ENCODE measurements around the gene SLC25A33. TPM values are rescaled to one million over a fixed set of nuclear protein-coding genes. Genes with fewer than 3 reads are reported as not detected.

The SLC25A33 gene
- total RNA-seq, 2 donors from 2014 or later = 5.0 to 8.4 TPM

DNA sequence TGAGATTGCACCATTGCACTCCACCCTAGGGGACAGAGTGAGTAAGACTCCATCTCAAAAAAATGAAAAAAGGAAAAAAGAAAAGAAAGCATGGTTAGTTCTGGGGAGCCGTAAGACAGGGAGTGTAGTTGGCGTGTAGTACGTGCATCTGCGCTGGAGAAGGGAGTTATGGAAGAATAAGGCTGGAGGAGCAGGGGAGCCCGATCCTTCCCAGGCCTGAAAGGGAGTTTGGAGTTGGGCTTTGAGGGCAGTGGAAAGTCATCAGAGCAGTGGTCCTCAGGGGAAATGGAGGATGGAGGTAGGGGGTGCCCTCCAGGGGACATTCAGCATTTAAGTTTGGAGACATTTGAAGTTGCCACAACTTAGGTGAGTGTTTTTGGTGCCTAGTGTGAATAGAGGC lies 38.2 kb downstream of the SLC25A33 start:
- Histone ChIP-seq H3K4me1 (no peaks in the 10 kb centered on the region), H3K36me3 (no peaks in the 10 kb centered on the region), H3K27ac (no peak overlapping the region), H3K4me3 (no peak overlapping the region), H3K9me3 (no peaks in the 10 kb centered on the region), H3K27me3 (no peaks in the 10 kb centered on the region), H3K9ac (ENCODE audit: low read depth in 2 of 2, low read length in 2 of 2) (no peak overlapping the region)
- intact Hi-C loops (cut with DNase I) = no loop called here
- TF ChIP-seq, protein P1, sequence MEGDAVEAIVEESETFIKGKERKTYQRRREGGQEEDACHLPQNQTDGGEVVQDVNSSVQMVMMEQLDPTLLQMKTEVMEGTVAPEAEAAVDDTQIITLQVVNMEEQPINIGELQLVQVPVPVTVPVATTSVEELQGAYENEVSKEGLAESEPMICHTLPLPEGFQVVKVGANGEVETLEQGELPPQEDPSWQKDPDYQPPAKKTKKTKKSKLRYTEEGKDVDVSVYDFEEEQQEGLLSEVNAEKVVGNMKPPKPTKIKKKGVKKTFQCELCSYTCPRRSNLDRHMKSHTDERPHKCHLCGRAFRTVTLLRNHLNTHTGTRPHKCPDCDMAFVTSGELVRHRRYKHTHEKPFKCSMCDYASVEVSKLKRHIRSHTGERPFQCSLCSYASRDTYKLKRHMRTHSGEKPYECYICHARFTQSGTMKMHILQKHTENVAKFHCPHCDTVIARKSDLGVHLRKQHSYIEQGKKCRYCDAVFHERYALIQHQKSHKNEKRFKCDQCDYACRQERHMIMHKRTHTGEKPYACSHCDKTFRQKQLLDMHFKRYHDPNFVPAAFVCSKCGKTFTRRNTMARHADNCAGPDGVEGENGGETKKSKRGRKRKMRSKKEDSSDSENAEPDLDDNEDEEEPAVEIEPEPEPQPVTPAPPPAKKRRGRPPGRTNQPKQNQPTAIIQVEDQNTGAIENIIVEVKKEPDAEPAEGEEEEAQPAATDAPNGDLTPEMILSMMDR (IDR thresholded peaks at IDR 0.05) = no peak
- no peak for DNase-seq

DNA sequence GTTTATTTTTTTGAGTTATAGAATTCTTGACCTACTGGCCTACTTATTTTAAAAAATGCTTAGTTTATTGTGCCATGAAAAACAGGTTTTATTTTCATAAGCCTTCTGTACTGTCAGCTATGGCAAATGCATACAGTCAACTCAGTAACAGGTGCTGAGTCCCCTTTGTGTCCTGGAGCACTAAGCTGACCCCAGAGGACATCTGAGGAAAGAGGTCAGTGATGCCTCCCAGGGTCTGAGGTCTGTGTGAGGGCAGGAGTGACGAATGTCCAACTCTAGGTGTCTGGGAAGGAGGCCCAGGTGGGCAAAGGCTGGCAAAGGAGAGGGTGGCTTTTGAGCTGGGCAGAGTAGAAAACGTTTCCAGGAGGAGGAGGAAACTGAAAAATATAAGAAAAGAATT lies 41.7 kb downstream of the SLC25A33 start:
- Histone ChIP-seq H3K36me3 (no peaks in the 10 kb centered on the region), H3K9ac (ENCODE audit: low read depth in 2 of 2, low read length in 2 of 2) (no peak overlapping the region), H3K9me3 (no peaks in the 10 kb centered on the region), H3K4me1 (no peaks in the 10 kb centered on the region), H3K27me3 (no peaks in the 10 kb centered on the region), H3K4me3 (no peak overlapping the region), H3K27ac (no peak overlapping the region)
- intact Hi-C loops (cut with DNase I) = no loop called here
- DNase-seq = no peak
- TF ChIP-seq, protein P1 (IDR thresholded peaks at IDR 0.05) = no peak

DNA sequence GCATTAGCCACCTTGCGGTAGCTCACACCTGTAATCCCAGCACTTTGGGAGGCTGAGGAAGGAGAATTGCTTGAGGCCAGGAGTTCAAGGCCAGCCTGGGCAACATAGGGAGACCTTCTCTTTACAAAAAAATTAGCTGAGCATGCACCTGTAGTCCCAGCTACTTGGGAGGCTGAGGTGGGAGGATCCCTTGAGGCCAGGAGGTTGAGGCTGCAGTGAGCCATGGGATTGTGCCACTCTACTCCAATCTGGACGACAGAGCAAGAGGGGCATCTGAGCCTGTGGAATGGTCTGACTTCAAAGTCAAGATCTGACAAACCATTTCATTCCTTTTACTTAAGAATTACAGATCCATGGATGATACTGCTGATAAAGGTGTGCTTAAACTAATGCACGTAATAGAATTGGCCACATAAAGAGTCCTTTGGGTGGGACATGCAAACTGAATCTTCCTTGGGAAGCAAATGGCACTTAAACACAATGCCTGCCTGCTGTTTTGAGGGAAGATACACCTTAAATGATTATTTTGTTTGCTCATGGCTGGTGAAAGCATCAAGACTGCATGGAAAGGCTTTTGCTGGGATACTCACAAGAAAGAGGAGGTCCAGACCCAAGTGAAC lies 47.0 kb downstream of the SLC25A33 start:
- Histone ChIP-seq H3K36me3 (no peaks in the 10 kb centered on the region), H3K4me3 (no peak overlapping the region), H3K27me3 (no peaks in the 10 kb centered on the region), H3K4me1 (no peaks in the 10 kb centered on the region), H3K9me3 (no peaks in the 10 kb centered on the region), H3K9ac (ENCODE audit: low read depth in 2 of 2, low read length in 2 of 2) (no peak overlapping the region), H3K27ac (no peak overlapping the region)
- intact Hi-C loops (cut with DNase I) = no loop called here
- DNase-seq = no peak
- TF ChIP-seq, protein P1 (IDR thresholded peaks at IDR 0.05) = no peak

DNA sequence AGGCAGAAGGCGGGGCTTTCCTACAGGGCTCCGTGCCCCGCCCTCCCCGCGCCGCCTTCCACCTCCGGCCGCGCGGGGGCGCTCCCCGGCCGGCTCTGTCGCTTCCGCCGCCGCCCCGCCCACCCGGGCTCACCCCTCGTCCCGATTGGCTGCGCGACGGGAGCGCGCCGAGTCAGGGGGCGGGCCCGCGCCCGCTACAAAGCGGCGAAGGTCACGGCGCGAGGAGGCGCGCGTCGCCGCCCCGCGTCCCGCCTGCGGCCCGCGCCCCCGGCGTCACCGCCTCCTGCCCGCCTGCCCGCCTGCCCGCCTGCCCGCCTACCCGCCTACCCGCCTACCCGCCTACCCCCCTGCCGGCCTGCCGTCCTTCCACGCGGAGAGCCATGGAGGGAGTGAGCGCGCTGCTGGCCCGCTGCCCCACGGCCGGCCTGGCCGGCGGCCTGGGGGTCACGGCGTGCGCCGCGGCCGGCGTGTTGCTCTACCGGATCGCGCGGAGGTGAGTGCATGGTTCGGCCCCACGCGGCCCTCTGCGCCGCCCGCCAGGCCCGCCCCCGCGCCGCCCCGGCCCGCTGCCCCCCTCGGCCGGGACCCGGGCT lies 49.4 kb downstream of the SLC25A33 start, which contains the start of gene TMEM201:
Gene TMEM201 (plus strand): TSS at position 361 of the 593 bp plus-strand sequence. CDS start 20 bp downstream, at position 381.
- intact Hi-C loops (cut with DNase I) = no loop called here
- DNase-seq = peak; percentile 94
- H3K36me3 ChIP-seq = no peaks in the 10 kb centered on the region
- H3K27me3 ChIP-seq = no peaks in the 10 kb centered on the region
- H3K4me3 ChIP-seq = peak within 1 kb of the TSS; percentile 87
- no peaks in the 10 kb centered on the region for H3K4me1 ChIP-seq
- peak within 1 kb of the TSS; percentile 43 to 79 for H3K9ac ChIP-seq (ENCODE audit: low read depth in 2 of 2, low read length in 2 of 2)
- TF ChIP-seq, protein P1 (IDR thresholded peaks at IDR 0.05) = peak; percentile 69
- no peaks in the 10 kb centered on the region for H3K9me3 ChIP-seq
- H3K27ac ChIP-seq = peak within 1 kb of the TSS; percentile 10

DNA sequence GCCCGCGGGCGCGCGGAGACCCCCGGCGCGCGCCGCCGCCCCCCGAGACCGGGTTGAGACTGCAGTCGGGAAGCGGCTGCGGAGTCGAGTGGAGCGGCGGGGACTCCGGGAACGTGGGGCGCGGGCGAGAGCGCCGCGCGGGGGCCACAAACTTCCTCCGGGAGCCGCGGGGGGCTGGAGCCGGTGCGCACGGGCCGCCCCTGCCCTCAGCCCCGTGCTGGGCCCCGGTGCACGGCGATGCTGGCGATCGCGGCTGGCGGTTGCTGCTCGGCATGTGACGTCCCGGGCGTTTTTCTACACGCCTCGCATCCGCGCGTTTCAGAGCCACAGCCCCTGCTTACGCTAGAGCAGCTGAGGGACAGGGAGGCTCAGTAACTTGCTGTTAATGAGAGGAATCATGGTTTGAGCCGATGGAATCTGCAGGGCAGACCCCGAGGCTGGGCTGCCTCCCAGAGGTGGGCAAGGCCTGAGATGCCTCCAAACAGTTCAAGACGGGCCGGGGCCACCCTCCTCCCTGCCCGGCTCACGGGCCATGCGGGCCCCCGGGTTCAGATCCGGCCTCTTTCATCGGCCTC lies 50.0 kb downstream of the SLC25A33 start:
- H3K36me3 ChIP-seq = no peaks in the 10 kb centered on the region
- TF ChIP-seq, protein P1 (IDR thresholded peaks at IDR 0.05) = no peak
- no peaks in the 10 kb centered on the region for H3K4me1 ChIP-seq
- DNase-seq = peak; percentile 36
- H3K4me3 ChIP-seq = peak overlapping the region; percentile 87
- no peaks in the 10 kb centered on the region for H3K9me3 ChIP-seq
- no peaks in the 10 kb centered on the region for H3K27me3 ChIP-seq
- peak overlapping the region; percentile 10 for H3K27ac ChIP-seq
- intact Hi-C loops (cut with DNase I) = no loop called here
- peak overlapping the region; percentile 33 to 79 for H3K9ac ChIP-seq (ENCODE audit: low read depth in 2 of 2, low read length in 2 of 2)
